Chondrocyte (in vitro differentiated cells): ENCODE measurements around the gene AMN1. TPM values are rescaled to one million over a fixed set of nuclear protein-coding genes. Genes with fewer than 3 reads are reported as not detected.
"Not testable (repeated sequence)": the region's sequence is repeated elsewhere in the genome, so short reads cannot be mapped to it uniquely, and the experiment has no call there.

ENCODE experiments used
- DNase-seq: peaks from one replicate; pipeline ENCODE4 v3.0.0; 2021; ENCODE audit warnings: mixed read lengths, low spot score
- H3K27ac Mint-ChIP-seq: one replicate; pipeline ENCODE4 v1.8.0; 2021; ENCODE audit warnings: mild to moderate bottlenecking, moderate library complexity, mixed read lengths; ENCODE audit not compliant: unreplicated experiment
- H3K27me3 Mint-ChIP-seq: 2 replicates; pipeline ENCODE4 v1.8.0; 2021; ENCODE audit warnings: low read depth, mixed read lengths
- H3K36me3 Mint-ChIP-seq: 2 replicates; pipeline ENCODE4 v1.8.0; 2021; ENCODE audit warnings: low read depth, mixed read lengths
- H3K4me1 Mint-ChIP-seq: 2 replicates; pipeline ENCODE4 v1.8.0; 2021; ENCODE audit warnings: low read depth, mild to moderate bottlenecking, mixed read lengths
- H3K4me3 Mint-ChIP-seq: one replicate; pipeline ENCODE4 v1.8.0; 2021; ENCODE audit warnings: mild to moderate bottlenecking, moderate library complexity, mixed read lengths; ENCODE audit not compliant: unreplicated experiment
- H3K9me3 Mint-ChIP-seq: 2 replicates; pipeline ENCODE4 v1.8.0; 2021; ENCODE audit warnings: low read depth, mixed read lengths
- CTCF ChIP-seq: fragments of 200-600 bp; sonication (generic); IDR thresholded peaks from 2 replicates; pipeline ENCODE4 v1.5.0; 2021; ENCODE audit warnings: antibody characterized with exemption, mild to moderate bottlenecking, moderate library complexity
- total RNA-seq: library from RNA; stranded (reverse); gene quantifications from 3 replicates; pipeline ENCODE4 v1.2.1, GENCODE V29; 2021

AMN1 gene
- total RNA-seq, 1 donor from 2014 or later: 6.6 TPM

- H3K4me1 Mint-ChIP-seq: no peaks in the 10 kb centered on the region
- H3K9me3 Mint-ChIP-seq: no peaks in the 10 kb centered on the region
- H3K4me3 Mint-ChIP-seq: no peak overlapping the region
- H3K27me3 Mint-ChIP-seq: no peaks in the 10 kb centered on the region
- no peak for DNase-seq
- no peak for TF ChIP-seq CTCF
- no peak overlapping the region for H3K27ac Mint-ChIP-seq
- H3K36me3 Mint-ChIP-seq: no peaks in the 10 kb centered on the region
These were observed 11.8 kb upstream of the AMN1 start for GRCh38 chr12:31740628-31741027.

GRCh38 chr12:31737763-31738162 lies 8.9 kb upstream of the AMN1 start:
- DNase-seq: no peak
- Mint-ChIP-seq H3K27ac (no peak overlapping the region), H3K4me3 (no peak overlapping the region), H3K9me3 (peaks cover 4% of the 10 kb centered on the region), H3K36me3 (no peaks in the 10 kb centered on the region), H3K4me1 (peaks cover 10% of the 10 kb centered on the region), H3K27me3 (no peaks in the 10 kb centered on the region)
- TF ChIP-seq CTCF: no peak

- H3K9me3 Mint-ChIP-seq: peaks cover 5% of the 10 kb centered on the region
- no peak overlapping the region for H3K4me3 Mint-ChIP-seq
- no peak overlapping the region for H3K27ac Mint-ChIP-seq
- no peak for DNase-seq
- H3K36me3 Mint-ChIP-seq: no peaks in the 10 kb centered on the region
- TF ChIP-seq CTCF: no peak
- H3K4me1 Mint-ChIP-seq: peaks cover 11% of the 10 kb centered on the region
- no peaks in the 10 kb centered on the region for H3K27me3 Mint-ChIP-seq
These were observed 8.5 kb upstream of the AMN1 start for GRCh38 chr12:31737345-31737744.

GRCh38 chr12:31736472-31736871 lies 7.7 kb upstream of the AMN1 start:
- DNase-seq: no peak
- Mint-ChIP-seq H3K9me3 (peaks cover 5% of the 10 kb centered on the region), H3K27me3 (no peaks in the 10 kb centered on the region), H3K36me3 (no peaks in the 10 kb centered on the region), H3K4me1 (peaks cover 19% of the 10 kb centered on the region), H3K4me3 (no peak overlapping the region), H3K27ac (peak overlapping the region; percentile 4)
- TF ChIP-seq CTCF: no peak

- not testable (repeated sequence) for DNase-seq, H3K27me3 Mint-ChIP-seq, H3K27ac Mint-ChIP-seq, H3K36me3 Mint-ChIP-seq, H3K4me3 Mint-ChIP-seq
- Mint-ChIP-seq H3K9me3 (peaks cover 12% of the 10 kb centered on the region), H3K4me1 (peaks cover 40% of the 10 kb centered on the region)
These were observed 5.0 kb upstream of the AMN1 start for GRCh38 chr12:31733549-31734432.
